GM18951 (cell line): ENCODE data around the gene KCNQ1.

ENCODE experiments used
- POLR2A ChIP-seq: IDR thresholded peaks from 4 replicates; pipeline ENCODE4 v1.6.1; 2011; ENCODE audit warnings: mild to moderate bottlenecking; ENCODE audit not compliant: insufficient read length, insufficient read depth; ENCODE audit errors: extremely low read depth
- in situ Hi-C: fragments of 300-500 bp; cut with MboI; formaldehyde crosslinking; loops from one replicate; pipeline ENCODE4 v1.12.0; 2022; ENCODE audit warnings: low sequenced_read_pairs, mixed read lengths, inconsistent platforms; ENCODE audit not compliant: unreplicated experiment

KCNQ1 gene

GRCh38 chr11:2516276-2517015 is 71.6 kb downstream of the KCNQ1 start:
- in situ Hi-C loops = no loop called here
- no peak for TF ChIP-seq POLR2A

- in situ Hi-C loops = no loop called here
- TF ChIP-seq POLR2A = no peak
Observed at GRCh38 chr11:2517016-2517385, 72.2 kb downstream of the KCNQ1 start.

GRCh38 chr11:2517386-2518064 is 72.7 kb downstream of the KCNQ1 start:
- in situ Hi-C loops = no loop called here
- TF ChIP-seq POLR2A = no peak

GRCh38 chr11:2518111-2518982 is 73.5 kb downstream of the KCNQ1 start:
- TF ChIP-seq POLR2A = no peak
- in situ Hi-C loops = no loop called here

- in situ Hi-C loops = no loop called here
- TF ChIP-seq POLR2A = no peak
Observed at GRCh38 chr11:2518983-2519340, 74.2 kb downstream of the KCNQ1 start.

- TF ChIP-seq POLR2A = no peak
- in situ Hi-C loops = no loop called here
Observed at GRCh38 chr11:2519517-2519861, 74.7 kb downstream of the KCNQ1 start.

- in situ Hi-C loops = no loop called here
- TF ChIP-seq POLR2A = no peak
Observed at GRCh38 chr11:2519862-2520735, 75.3 kb downstream of the KCNQ1 start.

GRCh38 chr11:2520736-2521035 is 75.9 kb downstream of the KCNQ1 start:
- no peak for TF ChIP-seq POLR2A
- in situ Hi-C loops = no loop called here

- no peak for TF ChIP-seq POLR2A
- in situ Hi-C loops = no loop called here
Observed at GRCh38 chr11:2521081-2521732, 76.4 kb downstream of the KCNQ1 start.

- no peak for TF ChIP-seq POLR2A
- in situ Hi-C loops = no loop called here
Observed at GRCh38 chr11:2521733-2522630, 77.2 kb downstream of the KCNQ1 start.

GRCh38 chr11:2522631-2523255 is 77.9 kb downstream of the KCNQ1 start:
- no peak for TF ChIP-seq POLR2A
- in situ Hi-C loops = no loop called here
